ENCODE results near the gene UBTD1.

UBTD1 gene

DNA sequence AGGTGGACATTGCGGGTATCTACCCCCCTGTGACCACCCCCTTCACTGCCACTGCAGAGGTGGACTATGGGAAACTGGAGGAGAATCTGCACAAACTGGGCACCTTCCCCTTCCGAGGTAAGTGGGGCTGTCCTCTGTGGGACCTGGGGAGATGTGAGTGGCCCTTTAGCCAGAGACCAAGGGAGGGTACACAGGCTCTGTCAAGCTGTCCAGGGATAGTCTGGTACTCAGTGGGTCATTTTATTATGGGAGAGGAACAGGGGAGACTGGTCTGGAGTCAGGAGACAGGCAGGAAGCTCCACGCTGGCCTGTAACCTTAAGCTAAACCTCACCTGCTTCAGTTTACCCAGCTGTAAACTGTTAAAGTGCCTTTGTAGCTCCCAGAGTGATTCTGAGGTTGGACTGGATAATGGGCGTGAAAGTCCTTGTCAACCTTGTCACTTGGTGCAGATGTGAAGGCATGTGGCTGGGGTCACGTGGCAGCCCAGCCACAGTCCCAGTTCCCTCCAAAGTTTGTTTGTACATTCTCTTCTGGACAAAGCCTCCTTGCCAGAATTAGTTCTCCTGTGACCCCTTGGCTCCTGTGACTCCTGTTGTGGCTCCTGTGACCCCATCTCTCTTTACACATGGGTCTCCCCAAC is 86.2 kb downstream of the UBTD1 start:
- DNase-seq (no peak), ATAC-seq (no peak)

- DNase-seq, result no peak
- ATAC-seq, result no peak
These were observed 86.7 kb downstream of the UBTD1 start for GRCh38 chr10:97585439-97585811.

GRCh38 chr10:97587183-97587582 is 88.5 kb downstream of the UBTD1 start:
- ATAC-seq, result no peak

GRCh38 chr10:97589479-97589878 is 90.8 kb downstream of the UBTD1 start, which contains the start of gene C10orf62:
Gene C10orf62, plus strand, starts transcription at chr10:97589721. Its CDS starts 177 bp downstream, at chr10:97589898.
- no peak for DNase-seq
- peak; percentile 15 for ATAC-seq

More at GRCh38 chr10:97587183-97587582, 88.5 kb downstream of the UBTD1 start:
- no peak for DNase-seq

- peak; percentile 10 for DNase-seq
- peak; percentile 34 for ATAC-seq
These were observed 91.5 kb downstream of the UBTD1 start for GRCh38 chr10:97590082-97590747.

DNA sequence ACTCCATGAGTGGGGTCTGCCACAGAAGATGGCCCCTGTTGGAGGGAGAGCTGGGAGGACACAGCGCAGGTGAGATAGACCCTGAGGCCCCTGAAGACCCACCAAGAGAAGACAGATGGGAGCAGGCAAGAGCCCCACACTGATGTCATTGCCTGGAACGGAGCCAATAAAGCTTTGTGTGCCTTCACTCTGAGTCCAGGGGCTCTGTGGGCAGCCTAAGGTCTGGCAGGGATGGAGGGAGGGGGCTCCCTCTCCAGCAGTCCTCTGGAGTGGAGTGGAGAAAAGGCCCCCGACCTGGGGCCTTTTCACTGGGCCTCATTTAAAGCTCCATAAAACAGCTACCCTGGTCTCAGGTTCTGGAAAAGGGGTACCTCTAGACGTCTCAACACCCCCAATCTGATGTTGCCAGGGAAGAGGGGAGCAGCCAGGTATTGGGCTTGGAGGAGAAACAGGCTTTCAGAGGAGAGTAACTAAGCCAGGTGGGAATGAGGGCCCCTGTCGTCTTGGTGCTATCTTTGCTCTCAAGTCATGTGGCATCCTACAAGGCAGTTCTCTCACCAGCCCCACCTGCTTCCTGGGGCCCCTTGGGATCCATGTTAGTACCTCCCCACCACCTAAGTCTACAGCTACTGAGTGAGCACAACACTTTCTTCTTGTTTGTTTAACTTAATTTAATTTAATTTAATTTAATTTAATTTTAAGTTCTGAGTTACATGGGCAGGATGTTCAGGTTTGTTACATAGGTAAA is 92.2 kb downstream of the UBTD1 start:
- ATAC-seq, result no peak

GRCh38 chr10:97593421-97593820 is 94.7 kb downstream of the UBTD1 start:
- DNase-seq, result no peak
- no peak for ATAC-seq

More for the DNA sequence above, 92.2 kb downstream of the UBTD1 start:
- DNase-seq, result no peak

DNA sequence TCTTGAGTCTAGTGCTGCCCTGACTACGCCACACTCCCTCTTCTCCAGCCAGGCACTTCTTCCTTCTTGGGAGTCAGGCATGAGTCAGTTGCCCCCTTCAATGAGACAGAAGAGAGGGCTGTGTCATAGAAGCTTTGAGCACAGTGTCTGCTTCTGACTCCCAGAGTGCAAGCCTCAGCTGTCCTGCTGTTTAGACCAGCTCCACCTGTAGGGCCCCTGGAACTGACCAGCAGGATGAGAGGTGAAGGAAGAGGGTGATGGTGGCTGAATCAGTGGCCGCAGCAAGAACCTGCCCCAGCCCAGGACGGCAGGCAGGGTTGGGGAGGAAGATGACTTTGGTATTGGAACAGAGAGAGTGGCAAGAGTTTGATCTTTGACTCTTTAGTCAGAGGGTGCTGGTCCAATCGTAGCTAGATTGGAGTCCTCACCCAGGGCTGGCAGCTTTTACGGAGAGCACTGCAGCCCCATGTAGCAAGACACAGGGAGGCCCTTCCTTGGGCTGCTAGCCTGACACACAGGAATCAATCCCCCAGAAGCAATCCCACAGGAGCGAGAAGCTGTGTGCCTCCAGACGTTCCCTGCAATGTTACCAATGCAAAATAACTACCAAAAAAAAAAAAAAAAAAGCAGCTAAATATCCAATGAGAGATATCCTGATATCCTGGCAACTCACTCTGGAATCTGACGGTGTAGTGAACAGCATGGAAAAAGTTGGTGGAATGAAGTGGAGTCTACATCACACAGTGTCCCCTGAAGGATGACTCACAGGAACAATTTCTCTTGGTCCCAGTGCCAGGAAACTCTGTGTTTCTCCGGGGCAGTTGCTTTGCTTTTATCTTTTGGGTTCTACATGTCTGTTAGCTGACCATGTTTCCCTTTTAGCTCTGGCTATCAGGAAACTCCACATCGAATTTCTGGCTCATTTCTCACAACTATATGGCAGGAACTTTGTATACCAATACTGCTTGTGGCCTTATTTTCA is 97.7 kb downstream of the UBTD1 start:
- DNase-seq, result no peak

GRCh38 chr10:97597778-97598177 is 99.1 kb downstream of the UBTD1 start:
- ATAC-seq, result no peak
- DNase-seq, result no peak

More for the DNA sequence above, 97.7 kb downstream of the UBTD1 start:
- ATAC-seq, result no peak

DNA sequence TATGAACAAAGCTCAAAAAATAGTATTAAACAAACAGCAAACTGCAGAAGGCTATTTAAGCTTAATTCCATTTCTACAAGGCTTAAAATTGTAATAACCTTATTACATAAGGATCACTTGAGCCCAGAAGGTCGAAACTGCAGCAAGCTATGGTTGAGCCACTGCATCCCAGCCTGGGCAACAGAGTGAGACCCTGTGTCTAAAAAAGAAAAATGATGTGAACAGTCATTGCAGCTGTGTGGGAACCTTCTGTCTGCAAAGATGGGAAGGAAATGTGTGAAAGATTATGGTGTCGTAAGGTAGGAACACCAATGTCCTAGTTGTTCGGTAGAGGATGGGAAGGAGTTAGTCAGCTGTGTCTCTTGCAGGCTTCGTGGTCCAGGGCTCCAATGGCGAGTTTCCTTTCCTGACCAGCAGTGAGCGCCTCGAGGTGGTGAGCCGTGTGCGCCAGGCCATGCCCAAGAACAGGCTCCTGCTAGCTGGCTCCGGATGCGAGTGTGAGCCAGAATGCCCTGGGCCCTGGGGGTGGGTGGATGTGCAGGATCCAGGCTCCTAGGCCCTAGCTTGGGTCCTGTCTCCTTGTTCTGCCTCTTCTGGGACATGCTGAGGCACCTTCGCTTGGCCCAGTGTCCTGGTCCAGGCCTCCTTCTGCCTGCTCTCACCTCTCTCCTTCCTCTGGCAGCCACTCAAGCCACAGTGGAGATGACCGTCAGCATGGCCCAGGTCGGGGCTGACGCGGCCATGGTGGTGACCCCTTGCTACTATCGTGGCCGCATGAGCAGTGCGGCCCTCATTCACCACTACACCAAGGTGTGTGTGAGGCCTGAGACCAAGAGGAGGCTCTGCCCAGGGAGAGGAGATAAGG is 99.9 kb downstream of the UBTD1 start:
- no peak for DNase-seq
- ATAC-seq, result no peak

- DNase-seq (no peak), ATAC-seq (no peak)
These were observed 100.5 kb downstream of the UBTD1 start for GRCh38 chr10:97599272-97599619.

GRCh38 chr10:97600616-97601015 is 101.9 kb downstream of the UBTD1 start:
- DNase-seq, result no peak
- ATAC-seq, result no peak

DNA sequence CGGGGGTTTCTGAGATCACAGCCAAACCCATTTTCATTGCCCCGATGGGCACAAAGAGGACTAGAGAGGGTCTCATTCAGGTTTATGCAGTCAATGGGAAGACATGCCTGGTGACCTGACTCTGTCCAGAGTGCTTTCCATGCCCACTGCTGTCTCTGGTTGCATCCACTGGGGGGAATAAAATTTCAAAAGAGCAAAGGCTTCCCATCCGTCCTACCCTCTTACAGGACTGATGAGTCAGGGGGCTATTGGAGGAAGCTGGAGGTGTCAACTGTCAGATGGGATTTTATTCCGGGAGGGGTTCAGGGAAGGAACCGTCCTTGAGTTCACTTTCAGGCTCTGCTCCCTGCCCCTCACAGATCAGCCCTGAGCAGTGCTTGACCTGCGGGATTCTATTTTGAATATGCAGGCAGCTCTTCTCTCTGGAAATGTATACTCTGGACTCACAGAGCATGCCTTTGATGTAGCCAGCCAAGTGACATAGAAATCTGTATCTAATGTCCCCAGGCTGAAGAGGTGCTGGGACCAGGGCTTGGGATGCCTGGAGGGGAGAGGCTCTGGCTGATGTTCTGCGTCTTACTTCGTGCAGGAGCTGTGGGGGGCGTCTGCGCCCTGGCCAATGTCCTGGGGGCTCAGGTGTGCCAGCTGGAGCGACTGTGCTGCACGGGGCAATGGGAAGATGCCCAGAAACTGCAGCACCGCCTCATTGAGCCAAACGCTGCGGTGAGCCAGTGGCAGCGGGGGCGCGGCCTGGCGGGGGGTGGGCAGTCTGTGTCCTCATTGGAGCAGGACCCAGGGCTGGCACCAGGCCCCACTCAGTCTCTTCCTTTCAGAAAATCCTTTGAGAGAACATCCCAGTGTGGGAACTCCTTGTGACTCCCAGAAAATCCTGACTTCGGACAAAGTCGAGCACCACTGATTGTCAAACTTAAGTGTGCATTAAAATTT is 102.8 kb downstream of the UBTD1 start:
- DNase-seq, result no peak
- no peak for ATAC-seq

DNA sequence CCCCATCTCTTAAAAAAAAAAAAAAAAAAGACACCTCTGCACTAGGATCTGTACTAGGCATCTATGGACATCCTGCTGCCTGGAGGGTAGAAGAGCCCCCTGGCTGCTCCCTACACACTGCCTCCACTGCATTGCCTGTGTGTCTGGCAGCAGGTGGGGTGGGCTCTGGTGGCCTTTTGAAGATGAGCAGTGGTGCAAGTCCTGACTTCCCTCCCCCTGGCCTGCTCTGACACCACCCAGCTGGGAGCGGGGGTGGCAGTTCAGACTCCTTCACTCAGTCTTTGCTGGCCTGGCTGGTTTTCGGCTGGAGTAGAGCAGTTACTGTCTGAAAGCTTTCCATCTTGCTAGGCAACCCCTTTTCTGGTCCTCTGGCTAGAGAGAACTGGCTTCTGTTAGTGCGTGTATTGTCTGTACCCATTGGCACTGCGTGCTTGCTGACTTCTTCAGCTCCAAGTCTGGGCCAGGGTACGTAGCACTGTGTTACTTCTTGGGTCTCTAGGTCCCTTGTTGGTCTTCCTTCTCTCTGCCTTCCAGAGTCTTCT is 108.4 kb downstream of the UBTD1 start:
- DNase-seq (no peak), ATAC-seq (no peak)

GRCh38 chr10:97608991-97609561 is 110.4 kb downstream of the UBTD1 start:
- no peak for ATAC-seq
- DNase-seq, result no peak

GRCh38 chr10:97611473-97611872 is 112.7 kb downstream of the UBTD1 start:
- ATAC-seq (no peak), DNase-seq (no peak)

DNA sequence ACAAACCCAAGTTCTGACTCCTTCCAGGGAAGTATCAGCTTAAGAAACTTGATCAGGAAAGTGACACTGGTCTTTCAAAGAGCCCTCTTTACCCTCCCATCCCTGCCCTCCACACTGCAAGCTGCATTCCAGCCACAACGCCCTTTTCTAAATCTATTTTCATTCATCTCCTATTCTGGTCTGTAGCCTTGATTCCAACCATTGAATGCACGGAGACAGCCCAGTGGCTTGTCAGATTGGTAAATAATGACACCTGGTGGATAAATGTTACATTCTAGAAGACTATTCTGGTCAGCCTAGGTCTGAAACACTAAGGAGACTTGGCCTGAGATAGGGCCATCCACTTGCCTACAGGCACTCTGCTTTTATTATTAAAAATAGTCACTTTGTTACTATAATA is 113.7 kb downstream of the UBTD1 start:
- DNase-seq (no peak), ATAC-seq (no peak)

DNA sequence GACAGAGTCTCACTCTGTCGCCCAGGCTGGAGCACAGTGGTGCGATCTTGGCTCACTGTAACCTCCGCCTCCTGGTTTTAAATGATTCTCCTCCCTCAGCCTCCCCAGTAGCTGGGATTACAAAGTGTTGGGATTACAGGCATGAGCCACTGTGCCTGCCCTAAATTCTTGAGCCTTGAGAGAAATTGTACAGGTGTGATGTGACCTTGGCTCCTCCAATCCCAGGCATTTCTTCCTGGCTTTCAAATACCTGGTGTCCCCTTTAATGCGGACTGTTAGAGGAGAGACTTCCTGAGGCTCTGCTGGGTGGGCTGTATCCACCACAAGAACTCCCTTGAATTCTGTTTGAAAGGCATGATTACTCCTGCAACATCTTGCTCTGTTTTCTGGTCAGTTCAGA is 119.6 kb downstream of the UBTD1 start:
- ATAC-seq, result no peak

GRCh38 chr10:97618733-97619132 is 120.0 kb downstream of the UBTD1 start:
- no peak for ATAC-seq
- DNase-seq, result no peak

More for the DNA sequence above, 119.6 kb downstream of the UBTD1 start:
- no peak for DNase-seq

Measured in stimulated activated naive CD8-positive, alpha-beta T cell treated with anti-CD3 and anti-CD28 coated beads, Interleukin-15, Interleukin-2, amounts not matched to agents 100 U/mL and 50 U/mL, for 24 hours (primary cell).